Spleen (tissue), 7 donors: ENCODE measurements around the gene INVS.

Experiments used
- POLR2A ChIP-seq, 3 donors: fragments of 450-650 bp; IDR thresholded peaks; one replicate each; pipeline ENCODE4 v1.5.1; 2017; ENCODE audit warnings: antibody characterized with exemption in 3 of 3, mild to moderate bottlenecking in 1 of 3
- POLR2AphosphoS5 ChIP-seq, 3 donors: sonication (generic); formaldehyde crosslinking; IDR thresholded peaks; one replicate each; pipeline ENCODE4 v1.5.1; 2017; ENCODE audit warnings: antibody characterized with exemption in 3 of 3
- TF ChIP-seq, protein P1 (sequence below), 11 experiments: fragments of 200-600 bp in 7 of 11; fragments of 450-650 bp in 4 of 11; sonication (generic) in 4 of 11; IDR thresholded peaks in 8 of 11; conservative IDR thresholded peaks in 3 of 11; 1 replicate in 7 of 11; 2 replicates in 4 of 11; pipeline versions ENCODE4 v1.4.0 to v1.8.0; 2016 to 2021; ENCODE audit warnings: antibody characterized with exemption in 11 of 11, inconsistent platforms in 4 of 11, mild to moderate bottlenecking in 1 of 11
- donor health status: DM: no; HTN: no; CAD: no; lungs with moderate emphysema.
- donor health status: DM: no; HTN: no; CAD: no.
- donor health status: DM: no; HTN: no; CAD: no.

DNA sequence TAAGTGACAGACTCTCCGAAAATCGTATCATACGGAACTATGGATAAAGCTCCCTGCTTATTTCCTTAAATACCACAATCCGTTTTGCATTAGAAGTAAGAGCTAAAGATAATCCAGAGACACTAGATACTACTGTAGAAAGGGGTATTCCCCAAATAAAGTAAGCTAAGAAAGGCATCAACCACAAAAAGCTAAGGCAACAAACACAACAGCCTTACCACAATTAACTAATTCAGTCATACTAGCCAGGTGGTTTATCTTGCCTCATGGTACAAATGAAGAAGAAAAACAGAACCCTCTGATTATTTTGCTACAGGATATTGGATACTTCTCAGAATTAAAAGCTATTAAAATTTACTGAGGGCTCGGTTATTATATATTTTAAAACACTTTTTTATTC is 14.3 kb upstream of the INVS start:
- TF ChIP-seq, protein P1, sequence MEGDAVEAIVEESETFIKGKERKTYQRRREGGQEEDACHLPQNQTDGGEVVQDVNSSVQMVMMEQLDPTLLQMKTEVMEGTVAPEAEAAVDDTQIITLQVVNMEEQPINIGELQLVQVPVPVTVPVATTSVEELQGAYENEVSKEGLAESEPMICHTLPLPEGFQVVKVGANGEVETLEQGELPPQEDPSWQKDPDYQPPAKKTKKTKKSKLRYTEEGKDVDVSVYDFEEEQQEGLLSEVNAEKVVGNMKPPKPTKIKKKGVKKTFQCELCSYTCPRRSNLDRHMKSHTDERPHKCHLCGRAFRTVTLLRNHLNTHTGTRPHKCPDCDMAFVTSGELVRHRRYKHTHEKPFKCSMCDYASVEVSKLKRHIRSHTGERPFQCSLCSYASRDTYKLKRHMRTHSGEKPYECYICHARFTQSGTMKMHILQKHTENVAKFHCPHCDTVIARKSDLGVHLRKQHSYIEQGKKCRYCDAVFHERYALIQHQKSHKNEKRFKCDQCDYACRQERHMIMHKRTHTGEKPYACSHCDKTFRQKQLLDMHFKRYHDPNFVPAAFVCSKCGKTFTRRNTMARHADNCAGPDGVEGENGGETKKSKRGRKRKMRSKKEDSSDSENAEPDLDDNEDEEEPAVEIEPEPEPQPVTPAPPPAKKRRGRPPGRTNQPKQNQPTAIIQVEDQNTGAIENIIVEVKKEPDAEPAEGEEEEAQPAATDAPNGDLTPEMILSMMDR (IDR thresholded peaks at IDR 0.05 in 8 of 11, conservative IDR thresholded peaks at IDR 0.05 in 3 of 11) = no peak
- TF ChIP-seq POLR2AphosphoS5 (IDR thresholded peaks at IDR 0.05) (no peak), POLR2A (IDR thresholded peaks at IDR 0.05) (no peak)
